ENCODE data around the gene MINPP1.
A peak's percentile ranks its signal among the peaks of the same experiment; 100 is the strongest.
"Not testable (repeated sequence)": the region's sequence is repeated elsewhere in the genome, so short reads cannot be mapped to it uniquely, and the experiment has no call there.

MINPP1 gene
- 1.5 to 6.1 (median 2.8) reads per million in 4 donors for total RNA-seq

GRCh38 chr10:87504640-87505365 lies at the start of gene MINPP1:
Gene MINPP1 (plus strand): TSS chr10:87504893. CDS start chr10:87504916, 23 bp downstream.
- DNase-seq, result peak; percentile 32 to 74 (median 45)

GRCh38 chr10:87456586-87457220 lies 48.0 kb upstream of the MINPP1 start:
- DNase-seq, result not testable (repeated sequence)

GRCh38 chr10:87461751-87462150 lies 42.9 kb upstream of the MINPP1 start:
- not testable (repeated sequence) for DNase-seq

GRCh38 chr10:87466849-87467248 lies 37.8 kb upstream of the MINPP1 start:
- DNase-seq, result not testable (repeated sequence)

- not testable (repeated sequence) for DNase-seq
Measured at GRCh38 chr10:87488733-87489132, 16.0 kb upstream of the MINPP1 start.

- not testable (repeated sequence) for DNase-seq
Measured at GRCh38 chr10:87490285-87490684, 14.4 kb upstream of the MINPP1 start.

- not testable (repeated sequence) for DNase-seq
Measured at GRCh38 chr10:87492450-87492849, 12.2 kb upstream of the MINPP1 start.

GRCh38 chr10:87495446-87495845 lies 9.2 kb upstream of the MINPP1 start:
- not testable (repeated sequence) for DNase-seq

- not testable (repeated sequence) for DNase-seq
Measured at GRCh38 chr10:87497386-87497785, 7.3 kb upstream of the MINPP1 start.

GRCh38 chr10:87498106-87498789 lies 6.4 kb upstream of the MINPP1 start:
- not testable (repeated sequence) for DNase-seq

- DNase-seq, result no peak
Measured at GRCh38 chr10:87500646-87501048, 4.0 kb upstream of the MINPP1 start.

- DNase-seq, result no peak
Measured at GRCh38 chr10:87503401-87503800, 1.3 kb upstream of the MINPP1 start.

GRCh38 chr10:87503886-87504285 lies 807 bp upstream of the MINPP1 start:
- DNase-seq, result no peak

GRCh38 chr10:87504307-87504639 lies 420 bp upstream of the MINPP1 start:
- DNase-seq, result no peak

GRCh38 chr10:87505366-87506111 lies 846 bp downstream of the MINPP1 start:
- DNase-seq, result peak; percentile 8 to 55 (median 20)

GRCh38 chr10:87506956-87507355 lies 2.3 kb downstream of the MINPP1 start:
- no peak for DNase-seq

- DNase-seq, result no peak
Measured at GRCh38 chr10:87507879-87508483, 3.3 kb downstream of the MINPP1 start.

- DNase-seq, result no peak
Measured at GRCh38 chr10:87508837-87509236, 4.1 kb downstream of the MINPP1 start.

- DNase-seq, result no peak
Measured at GRCh38 chr10:87510025-87510424, 5.3 kb downstream of the MINPP1 start.

GRCh38 chr10:87511526-87511925 lies 6.8 kb downstream of the MINPP1 start:
- no peak for DNase-seq

- no peak for DNase-seq
Measured at GRCh38 chr10:87518937-87519336, 14.2 kb downstream of the MINPP1 start.

GRCh38 chr10:87519582-87519981 lies 14.9 kb downstream of the MINPP1 start:
- peak in 1 of 5 donors; percentile 5 for DNase-seq

All from T-helper 1 cell (primary cell).